Measurements from ENCODE around the gene PPP4C. TPM values are rescaled to one million over a fixed set of nuclear protein-coding genes. Genes with fewer than 3 reads are reported as not detected.
"Not testable (repeated sequence)": the region's sequence is repeated elsewhere in the genome, so short reads cannot be mapped to it uniquely, and the experiment has no call there.

Gene PPP4C
- polyA plus RNA-seq, 3 donors, result 99.4 to 116 (median 109) TPM

GRCh38 chr16:30119428-30119827, 43.6 kb downstream of the PPP4C start:
- DNase-seq, result no peak

GRCh38 chr16:30120340-30121105, 44.7 kb downstream of the PPP4C start:
- DNase-seq, result no peak

- peak; percentile 40 for DNase-seq
Observed at GRCh38 chr16:30121741-30122571, 46.2 kb downstream of the PPP4C start.

- peak; percentile 42 for DNase-seq
Observed at GRCh38 chr16:30122604-30123160, 46.9 kb downstream of the PPP4C start.

GRCh38 chr16:30124985-30125379, 49.2 kb downstream of the PPP4C start:
- DNase-seq, result no peak

- not testable (repeated sequence) for DNase-seq
Observed at GRCh38 chr16:30125690-30126089, 49.9 kb downstream of the PPP4C start.

- DNase-seq, result no peak
Observed at GRCh38 chr16:30127993-30128392, 52.2 kb downstream of the PPP4C start.

- peak; percentile 74 for DNase-seq
Observed at GRCh38 chr16:30131869-30132475, 56.2 kb downstream of the PPP4C start.

GRCh38 chr16:30132591-30132990, 56.8 kb downstream of the PPP4C start:
- no peak for DNase-seq

Other genes with a start within 250 kb of the PPP4C start
- 100 to 1,000 TPM; 111 to 120 (median 117) TPM for gene CDIPT, start 212.8 kb upstream of the PPP4C start, polyA plus RNA-seq (ENCODE audit: insufficient read length in 3 of 3)
- gene SEZ6L2, start 176.4 kb upstream of the PPP4C start, polyA plus RNA-seq (ENCODE audit: insufficient read length in 3 of 3), result 10 to 100 TPM; 10.1 to 13.6 (median 11.7) TPM
- gene ASPHD1, start 175.5 kb upstream of the PPP4C start, polyA plus RNA-seq (ENCODE audit: insufficient read length in 3 of 3), result 1 to 10 TPM in 2 of 3 donors, under 1 TPM in 1; 0.95 to 1.4 (median 1.0) TPM
- gene KCTD13, start 149.8 kb upstream of the PPP4C start, polyA plus RNA-seq (ENCODE audit: insufficient read length in 3 of 3), result 10 to 100 TPM; 14.8 to 30.9 (median 29.4) TPM
- 100 to 1,000 TPM; 106 to 123 (median 113) TPM for gene TMEM219, start 113.9 kb upstream of the PPP4C start, polyA plus RNA-seq (ENCODE audit: insufficient read length in 3 of 3)
- gene TAOK2, start 102.1 kb upstream of the PPP4C start, polyA plus RNA-seq (ENCODE audit: insufficient read length in 3 of 3), result 10 to 100 TPM; 51.0 to 56.5 (median 53.1) TPM
- gene HIRIP3, start 80.4 kb upstream of the PPP4C start, polyA plus RNA-seq (ENCODE audit: insufficient read length in 3 of 3), result 10 to 100 TPM; 19.9 to 22.2 (median 20.7) TPM
- gene INO80E, start 79.8 kb upstream of the PPP4C start, polyA plus RNA-seq (ENCODE audit: insufficient read length in 3 of 3), result 10 to 100 TPM; 52.3 to 64.9 (median 56.6) TPM
- gene DOC2A, start 65.0 kb upstream of the PPP4C start, polyA plus RNA-seq (ENCODE audit: insufficient read length in 3 of 3), result 1 to 10 TPM; 2.9 to 4.9 (median 4.6) TPM
- not detected for gene C16orf92, start 52.8 kb upstream of the PPP4C start, polyA plus RNA-seq (ENCODE audit: insufficient read length in 3 of 3)
- gene TLCD3B, start 44.7 kb upstream of the PPP4C start, polyA plus RNA-seq (ENCODE audit: insufficient read length in 3 of 3), result 1 to 10 TPM; 1.2 to 1.7 (median 1.2) TPM
- 100 to 1,000 TPM; 525 to 600 (median 593) TPM for gene ALDOA, start 10.2 kb upstream of the PPP4C start, polyA plus RNA-seq (ENCODE audit: insufficient read length in 3 of 3)
- gene TBX6, start 15.9 kb downstream of the PPP4C start, polyA plus RNA-seq (ENCODE audit: insufficient read length in 3 of 3), result 1 to 10 TPM; 1.5 to 1.9 (median 1.7) TPM
- 10 to 100 TPM; 58.6 to 70.9 (median 60.8) TPM for gene YPEL3, start 20.2 kb downstream of the PPP4C start, polyA plus RNA-seq (ENCODE audit: insufficient read length in 3 of 3)
- gene GDPD3, start 37.5 kb downstream of the PPP4C start, polyA plus RNA-seq (ENCODE audit: insufficient read length in 3 of 3), result 10 to 100 TPM; 11.3 to 13.6 (median 13.0) TPM
- 10 to 100 TPM; 84.3 to 88.5 (median 85.4) TPM for gene MAPK3, start 47.2 kb downstream of the PPP4C start, polyA plus RNA-seq (ENCODE audit: insufficient read length in 3 of 3)
- gene CORO1A, start 107.6 kb downstream of the PPP4C start, polyA plus RNA-seq (ENCODE audit: insufficient read length in 3 of 3), result 10 to 100 TPM in 1 of 3 donors, 1 to 10 TPM in 2; 9.2 to 15.1 (median 9.8) TPM
- gene BOLA2B, start 117.7 kb downstream of the PPP4C start, polyA plus RNA-seq (ENCODE audit: insufficient read length in 3 of 3), result 10 to 100 TPM; 32.5 to 43.1 (median 37.9) TPM
- 10 to 100 TPM; 24.9 to 39.9 (median 35.5) TPM for gene SLX1A, start 117.9 kb downstream of the PPP4C start, polyA plus RNA-seq (ENCODE audit: insufficient read length in 3 of 3)
- 10 to 100 TPM; 10.6 to 25.3 (median 16.6) TPM for gene SULT1A3, start 123.3 kb downstream of the PPP4C start, polyA plus RNA-seq (ENCODE audit: insufficient read length in 3 of 3)
- gene NPIPB13, start 172.5 kb downstream of the PPP4C start, polyA plus RNA-seq (ENCODE audit: insufficient read length in 3 of 3), result 10 to 100 TPM in 2 of 3 donors, 1 to 10 TPM in 1; 3.4 to 37.4 (median 29.1) TPM

All from renal pelvis (tissue), 4 donors.